T-cell (primary cell): ENCODE results near the gene SRRM2. TPM values are rescaled to one million over a fixed set of nuclear protein-coding genes. Genes with fewer than 3 reads are reported as not detected.

Experiments used
- ATAC-seq, 4 experiments: fragments of 200-7000 bp in 3 of 4; fragments of 150-1000 bp in 1 of 4; cut with Tn5 transposase; replicated peaks in 1 of 4; 1 replicate in 3 of 4; 2 replicates in 1 of 4; pipeline ENCODE4 v1.10.0; 2021; ENCODE audit warnings: moderate library complexity in 3 of 4, mild to moderate bottlenecking in 2 of 4, moderate number of reproducible peaks in 1 of 4
- CTCF ChIA-PET, 2 donors: fragments of 300-600 bp; sonication (Branson Sonifier 250); formaldehyde crosslinking; loops; one replicate each; lab custom pipeline; 2022; ENCODE audit warnings: antibody characterized with exemption in 2 of 2; lab: Charles Lee
- POLR2A ChIA-PET, 2 donors: fragments of 300-600 bp; sonication (Branson Sonifier 250); formaldehyde crosslinking; loops; one replicate each; lab custom pipeline; 2022; ENCODE audit warnings: antibody characterized with exemption in 2 of 2; lab: Charles Lee
- DNase-seq, 35 experiments: peaks; one replicate each; pipeline versions ENCODE4 v3.0.0 to v3.0.0-alpha.2; 2013 to 2023
- H3K27ac ChIP-seq: one replicate; pipeline ENCODE4 v1.5.1; 2013; ENCODE audit warnings: low read length
- H3K27me3 ChIP-seq, 2 experiments: replicated peaks in 1 of 2; 1 replicate in 1 of 2; 2 replicates in 1 of 2; pipeline versions ENCODE4 v1.6.1 to v1.7.0; 2013; ENCODE audit warnings: low read length in 1 of 2, mixed read lengths in 1 of 2; ENCODE audit not compliant: control insufficient read depth in 2 of 2, insufficient read depth in 2 of 2; ENCODE audit errors: extremely low read depth in 1 of 2
- H3K36me3 ChIP-seq, 2 donors: 1 replicate in 1 of 2; 2 replicates in 1 of 2; pipeline versions ENCODE4 v1.6.1 to v1.7.0; 2013; ENCODE audit warnings: low read length in 1 of 2; ENCODE audit not compliant: control insufficient read depth in 2 of 2, insufficient read depth in 1 of 2; ENCODE audit errors: extremely low read depth in 1 of 2
- H3K4me1 ChIP-seq, 2 experiments: 1 replicate in 1 of 2; 2 replicates in 1 of 2; pipeline versions ENCODE4 v1.6.1 to v1.7.0; 2013; ENCODE audit warnings: low read length in 2 of 2, mixed read lengths in 1 of 2; ENCODE audit not compliant: insufficient read depth in 2 of 2, control insufficient read depth in 1 of 2; ENCODE audit errors: extremely low read depth in 1 of 2
- H3K4me3 ChIP-seq, 2 donors: 1 replicate in 1 of 2; 2 replicates in 1 of 2; pipeline versions ENCODE4 v1.5.1 to v1.7.0; 2013; ENCODE audit warnings: mild to moderate bottlenecking in 2 of 2, low read length in 1 of 2, moderate library complexity in 1 of 2; ENCODE audit not compliant: control insufficient read depth in 1 of 2; ENCODE audit errors: extremely low read depth in 1 of 2
- H3K9me3 ChIP-seq: 2 replicates; pipeline ENCODE4 v1.7.0; 2013
- H3K27ac Mint-ChIP-seq, 2 donors: one replicate each; pipeline ENCODE4 v1.8.0; 2020 to 2021; ENCODE audit warnings: mild to moderate bottlenecking in 2 of 2, mixed read lengths in 2 of 2
- H3K27me3 Mint-ChIP-seq, 2 donors: one replicate each; pipeline ENCODE4 v1.8.0; 2021 to 2022; ENCODE audit warnings: mixed read lengths in 2 of 2
- H3K36me3 Mint-ChIP-seq: one replicate; pipeline ENCODE4 v1.8.0; 2021; ENCODE audit warnings: mixed read lengths
- H3K4me1 Mint-ChIP-seq, 3 donors: one replicate each; pipeline ENCODE4 v1.8.0; 2020 to 2022; ENCODE audit warnings: mixed read lengths in 3 of 3, mild to moderate bottlenecking in 1 of 3
- H3K4me3 Mint-ChIP-seq, 3 donors: one replicate each; pipeline ENCODE4 v1.8.0; 2020 to 2022; ENCODE audit warnings: mild to moderate bottlenecking in 3 of 3, mixed read lengths in 3 of 3, moderate library complexity in 3 of 3
- H3K9me3 Mint-ChIP-seq, 3 donors: one replicate each; pipeline ENCODE4 v1.8.0; 2020 to 2022; ENCODE audit warnings: mixed read lengths in 3 of 3
- WGBS: methylation state at CpG from one replicate; pipeline ENCODE4 v1.1.5; 2013; ENCODE audit warnings: missing lambda C conversion rate; ENCODE audit not compliant: insufficient coverage; 5-methylcytosine and 5-hydroxymethylcytosine counted together
- total RNA-seq, 35 experiments: library from RNA in 6 of 35; stranded (reverse) in 6 of 35; fragments of 120-200 nt in 1 of 35; gene quantifications; one replicate each; pipeline versions ENCODE4 v1.2.1 to v1.2.4 and lab custom pipeline; 2013 to 2026

SRRM2 gene
- total RNA-seq, 5 donors from 2014 or later (not counting 1 experiment from before 2014, with no cell fraction given) = 784 to 1,343 (median 947) TPM

DNA sequence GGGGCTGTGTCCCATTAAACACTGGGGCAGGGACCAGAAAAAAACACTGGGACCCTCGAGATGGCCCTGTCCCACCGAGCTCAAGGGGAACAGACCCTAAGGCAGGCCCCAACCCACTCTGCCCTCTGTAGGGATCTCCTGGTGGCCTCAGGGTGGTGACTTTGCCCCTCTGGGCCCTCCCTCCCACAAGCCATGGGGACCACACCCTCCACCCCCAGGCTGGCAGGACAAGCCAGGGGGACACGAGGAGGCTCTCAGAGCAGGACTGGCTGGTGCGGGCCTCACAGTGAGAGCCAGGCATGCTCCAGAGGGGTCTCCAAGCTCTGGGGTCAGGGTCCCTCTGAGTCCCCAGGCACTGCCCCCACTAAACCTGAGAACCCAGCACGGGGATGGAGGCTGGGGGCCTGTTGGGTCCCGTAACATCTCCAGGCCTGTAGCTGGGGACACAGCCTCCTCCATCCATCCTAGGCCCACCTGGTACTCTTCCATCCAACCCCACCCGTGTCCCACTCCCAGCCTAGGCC lies 14.5 kb upstream of the SRRM2 start:
- no peak for DNase-seq
- peaks cover 0 to 8% of the 10 kb centered on the region in 2 experiments for H3K4me1 ChIP-seq
- POLR2A ChIA-PET = interaction anchor here in 1 of 2 donors (0.7 kb wide), 1 partner anchor 193 kb away, joined by 3 read pairs; no protein-coding TSS in a partner anchor
- no peaks in the 10 kb centered on the region for H3K9me3 ChIP-seq
- 75% methylated on average over 7 of the region's 7 CpGs for WGBS
- H3K27ac ChIP-seq = no peak overlapping the region
- Mint-ChIP-seq H3K4me1 (no peaks in the 10 kb centered on the region), H3K36me3 (no peaks in the 10 kb centered on the region), H3K9me3 (no peaks in the 10 kb centered on the region), H3K27me3 (peaks cover 4 to 7% of the 10 kb centered on the region in 2 donors), H3K27ac (no peak overlapping the region), H3K4me3 (no peak overlapping the region)
- peaks cover 0 to 54% of the 10 kb centered on the region in 2 experiments for H3K27me3 ChIP-seq
- H3K36me3 ChIP-seq = no peaks in the 10 kb centered on the region
- H3K4me3 ChIP-seq = no peak overlapping the region
- no peak for ATAC-seq
- CTCF ChIA-PET = no interaction called here

DNA sequence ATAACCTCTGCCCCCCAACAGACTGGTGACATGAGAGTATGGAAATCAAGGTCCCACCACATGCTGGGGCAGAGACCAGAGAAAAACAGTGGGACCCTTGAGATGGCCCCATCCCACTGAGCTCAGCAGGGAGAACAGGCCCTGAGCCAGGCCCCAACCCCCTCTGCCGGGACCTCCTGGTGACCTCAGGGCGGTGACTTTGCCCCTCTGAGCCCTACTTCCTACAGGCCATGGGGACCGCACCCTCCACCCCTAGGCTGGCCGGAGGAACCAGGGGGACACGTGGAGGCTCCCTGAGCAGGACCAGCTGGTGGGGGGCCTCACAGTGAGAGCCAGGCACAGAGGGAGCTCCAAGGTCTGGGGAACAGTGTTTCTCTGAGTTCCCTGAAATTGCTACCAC lies 13.8 kb upstream of the SRRM2 start:
- no peaks in the 10 kb centered on the region for H3K4me1 Mint-ChIP-seq
- H3K36me3 Mint-ChIP-seq = no peaks in the 10 kb centered on the region
- WGBS = 88% methylated on average over 4 of the region's 5 CpGs
- no peak for DNase-seq
- H3K27me3 ChIP-seq = peaks cover 0 to 54% of the 10 kb centered on the region in 2 experiments
- no peak overlapping the region for H3K4me3 Mint-ChIP-seq
- H3K9me3 ChIP-seq = no peaks in the 10 kb centered on the region
- ATAC-seq = no peak
- H3K36me3 ChIP-seq = no peaks in the 10 kb centered on the region
- H3K27ac ChIP-seq = no peak overlapping the region
- ChIA-PET CTCF (no interaction called here), POLR2A (no interaction called here)
- H3K9me3 Mint-ChIP-seq = no peaks in the 10 kb centered on the region
- H3K27ac Mint-ChIP-seq = no peak overlapping the region
- H3K27me3 Mint-ChIP-seq = peaks cover 4 to 7% of the 10 kb centered on the region in 2 donors
- H3K4me3 ChIP-seq = no peak overlapping the region
- peaks cover 0 to 8% of the 10 kb centered on the region in 2 experiments for H3K4me1 ChIP-seq

DNA sequence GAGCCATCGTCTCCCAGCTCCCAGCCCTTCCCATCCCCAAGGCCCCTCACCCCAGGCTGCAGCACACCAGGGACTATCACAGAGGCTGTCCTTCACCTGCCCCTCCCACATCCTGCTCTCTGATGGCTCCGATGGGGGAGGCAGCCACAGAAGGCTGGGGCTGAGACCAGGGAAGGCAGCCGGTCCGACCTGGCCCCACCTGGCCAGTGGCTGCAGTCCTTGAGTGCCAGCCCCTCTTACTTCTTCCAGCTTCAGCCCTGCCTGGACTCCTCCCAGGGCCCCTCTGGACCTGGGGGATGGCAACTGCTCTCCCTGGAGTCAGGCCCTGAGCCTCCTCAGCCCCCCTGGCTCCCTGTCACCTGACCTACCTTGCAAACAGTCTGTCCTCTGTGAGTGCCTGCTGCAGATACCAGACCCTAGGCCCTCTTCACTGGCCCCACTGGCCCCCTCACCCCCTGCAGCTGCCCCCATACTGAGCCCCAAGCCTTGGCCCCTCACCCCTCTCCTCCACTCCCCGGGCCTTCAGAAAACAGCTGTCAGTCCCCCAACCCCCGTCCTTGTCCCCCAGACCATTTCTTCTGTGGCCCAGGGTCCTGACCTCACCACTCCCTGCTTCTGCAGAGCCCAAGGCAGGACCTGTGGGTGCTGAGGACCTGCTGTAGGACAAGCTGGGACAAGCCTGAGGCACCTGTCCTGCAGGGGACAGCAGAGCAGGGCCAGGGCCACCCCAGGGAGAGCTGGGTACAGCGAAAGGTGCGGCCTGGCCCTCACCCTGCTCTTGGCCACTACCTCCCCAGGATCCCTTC lies 12.6 kb upstream of the SRRM2 start:
- ChIA-PET CTCF (no interaction called here), POLR2A (no interaction called here)
- no peak overlapping the region for H3K4me3 ChIP-seq
- peaks cover 0 to 53% of the 10 kb centered on the region in 2 experiments for H3K27me3 ChIP-seq
- Mint-ChIP-seq H3K27me3 (peaks cover 4 to 7% of the 10 kb centered on the region in 2 donors), H3K9me3 (no peaks in the 10 kb centered on the region), H3K4me1 (no peaks in the 10 kb centered on the region), H3K27ac (no peak overlapping the region), H3K4me3 (no peak overlapping the region), H3K36me3 (no peaks in the 10 kb centered on the region)
- peaks cover 0 to 8% of the 10 kb centered on the region in 2 experiments for H3K4me1 ChIP-seq
- H3K36me3 ChIP-seq = no peaks in the 10 kb centered on the region
- no peak for ATAC-seq
- WGBS = 81% methylated on average over 6 of the region's 8 CpGs
- H3K27ac ChIP-seq = no peak overlapping the region
- no peaks in the 10 kb centered on the region for H3K9me3 ChIP-seq
- DNase-seq = no peak

DNA sequence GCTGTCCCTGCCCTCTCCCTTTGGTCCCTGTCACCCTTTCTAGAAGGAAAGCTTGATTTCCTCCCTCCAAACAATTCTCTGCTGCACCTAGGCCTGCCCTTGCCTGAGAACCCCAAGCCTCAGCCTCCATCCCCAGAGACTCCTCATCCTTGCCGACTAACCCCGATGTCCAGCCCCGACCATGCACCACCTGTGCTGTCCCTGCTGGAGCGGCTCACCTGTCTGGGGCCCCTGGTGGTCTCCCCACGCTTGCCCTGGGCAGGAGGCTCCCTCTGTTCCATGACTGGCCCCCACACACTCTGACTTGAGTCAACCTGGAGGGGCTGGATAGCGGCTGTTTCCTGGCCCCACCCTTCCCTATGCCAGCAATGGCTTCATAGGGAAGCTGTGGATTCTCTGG lies 12.0 kb upstream of the SRRM2 start:
- H3K36me3 Mint-ChIP-seq = no peaks in the 10 kb centered on the region
- CTCF ChIA-PET = no interaction called here

DNA sequence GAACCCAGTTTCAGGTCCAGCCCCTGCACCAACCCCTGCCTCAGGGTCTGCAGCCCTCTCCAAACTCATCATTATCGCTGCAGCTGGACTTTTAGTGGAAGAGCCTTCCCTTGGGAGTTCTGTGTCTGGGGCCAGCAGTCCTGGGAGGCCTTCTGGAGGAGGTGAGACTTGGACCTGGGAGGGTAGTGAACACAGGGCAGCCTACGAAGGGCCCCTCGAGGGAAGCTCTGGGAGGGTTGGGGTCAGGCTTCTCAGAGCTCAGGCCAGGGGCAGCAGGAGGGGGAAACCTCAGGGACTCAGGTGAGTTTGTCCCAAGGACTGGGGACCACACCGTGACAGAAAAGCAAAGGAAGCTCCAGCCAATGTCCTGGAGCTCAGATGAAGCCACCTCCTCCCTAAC lies 11.3 kb upstream of the SRRM2 start:
- Mint-ChIP-seq H3K36me3 (no peaks in the 10 kb centered on the region), H3K4me1 (no peaks in the 10 kb centered on the region), H3K4me3 (no peak overlapping the region), H3K27me3 (peaks cover 4 to 7% of the 10 kb centered on the region in 2 donors), H3K27ac (no peak overlapping the region), H3K9me3 (no peaks in the 10 kb centered on the region)
- no peak overlapping the region for H3K27ac ChIP-seq
- no peaks in the 10 kb centered on the region for H3K9me3 ChIP-seq
- no peaks in the 10 kb centered on the region for H3K36me3 ChIP-seq
- H3K4me3 ChIP-seq = no peak overlapping the region
- peaks cover 0 to 8% of the 10 kb centered on the region in 2 experiments for H3K4me1 ChIP-seq
- H3K27me3 ChIP-seq = peaks cover 0 to 52% of the 10 kb centered on the region in 2 experiments
- CTCF ChIA-PET = no interaction called here
- WGBS = 73% methylated on average over 3 of the region's 4 CpGs
- ATAC-seq (no peak), DNase-seq (no peak)
- POLR2A ChIA-PET = no interaction called here

More for the DNA sequence above, 12.0 kb upstream of the SRRM2 start:
- Histone ChIP-seq H3K36me3 (no peaks in the 10 kb centered on the region), H3K27me3 (peaks cover 0 to 54% of the 10 kb centered on the region in 2 experiments), H3K4me3 (no peak overlapping the region), H3K9me3 (no peaks in the 10 kb centered on the region), H3K27ac (no peak overlapping the region), H3K4me1 (peaks cover 0 to 8% of the 10 kb centered on the region in 2 experiments)
- ATAC-seq (no peak), DNase-seq (no peak)
- Mint-ChIP-seq H3K4me1 (no peaks in the 10 kb centered on the region), H3K4me3 (no peak overlapping the region), H3K27me3 (peaks cover 4 to 7% of the 10 kb centered on the region in 2 donors), H3K27ac (no peak overlapping the region), H3K9me3 (no peaks in the 10 kb centered on the region)
- POLR2A ChIA-PET = no interaction called here
- WGBS = 73% methylated on average over 3 of the region's 6 CpGs

DNA sequence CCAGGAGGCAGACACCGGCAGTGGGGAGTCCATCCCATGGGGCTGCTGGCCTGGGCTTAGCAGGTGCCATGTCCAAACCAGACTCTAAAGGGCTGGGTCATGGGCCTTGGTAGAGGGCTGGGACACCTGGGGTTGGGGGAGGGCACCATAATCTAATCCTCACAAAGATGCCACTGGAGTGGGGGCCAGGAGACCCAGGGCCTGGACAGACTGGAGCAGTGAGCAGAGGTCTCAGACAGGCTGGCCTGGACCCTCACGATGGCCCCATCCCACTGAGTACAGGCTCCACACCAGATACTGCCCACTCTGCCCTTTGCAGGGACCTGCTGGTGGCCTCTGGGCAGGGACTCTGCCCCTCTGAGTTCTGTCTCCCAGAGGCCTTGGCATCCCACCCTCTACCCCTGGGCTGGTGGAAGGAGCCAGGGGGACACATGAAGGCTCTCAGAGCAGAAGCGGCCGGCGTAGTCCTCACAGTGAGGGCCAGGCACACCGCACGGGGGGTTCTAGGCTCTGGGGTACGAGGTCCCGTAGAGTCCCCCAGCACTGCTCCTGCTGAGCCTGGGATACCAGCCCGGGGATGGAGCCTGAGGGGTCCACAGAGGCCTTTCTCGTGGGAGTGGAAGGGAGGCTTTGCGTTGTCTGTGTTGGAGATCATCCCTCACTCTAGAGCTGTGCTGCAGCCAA lies 10.0 kb upstream of the SRRM2 start:
- Histone ChIP-seq H3K27me3 (peaks cover 0 to 41% of the 10 kb centered on the region in 2 experiments), H3K36me3 (no peaks in the 10 kb centered on the region), H3K9me3 (no peaks in the 10 kb centered on the region), H3K4me1 (peaks cover 0 to 8% of the 10 kb centered on the region in 2 experiments), H3K4me3 (no peak overlapping the region), H3K27ac (no peak overlapping the region)
- DNase-seq (no peak), ATAC-seq (no peak)
- Mint-ChIP-seq H3K27ac (no peak overlapping the region), H3K36me3 (no peaks in the 10 kb centered on the region), H3K4me1 (no peaks in the 10 kb centered on the region), H3K27me3 (peaks cover 4 to 7% of the 10 kb centered on the region in 2 donors), H3K9me3 (no peaks in the 10 kb centered on the region), H3K4me3 (no peak overlapping the region)
- WGBS = 90% methylated on average over 11 of the region's 12 CpGs
- ChIA-PET CTCF (no interaction called here), POLR2A (no interaction called here)
